ENCODE measurements around the gene TYW5.

The TYW5 gene

DNA sequence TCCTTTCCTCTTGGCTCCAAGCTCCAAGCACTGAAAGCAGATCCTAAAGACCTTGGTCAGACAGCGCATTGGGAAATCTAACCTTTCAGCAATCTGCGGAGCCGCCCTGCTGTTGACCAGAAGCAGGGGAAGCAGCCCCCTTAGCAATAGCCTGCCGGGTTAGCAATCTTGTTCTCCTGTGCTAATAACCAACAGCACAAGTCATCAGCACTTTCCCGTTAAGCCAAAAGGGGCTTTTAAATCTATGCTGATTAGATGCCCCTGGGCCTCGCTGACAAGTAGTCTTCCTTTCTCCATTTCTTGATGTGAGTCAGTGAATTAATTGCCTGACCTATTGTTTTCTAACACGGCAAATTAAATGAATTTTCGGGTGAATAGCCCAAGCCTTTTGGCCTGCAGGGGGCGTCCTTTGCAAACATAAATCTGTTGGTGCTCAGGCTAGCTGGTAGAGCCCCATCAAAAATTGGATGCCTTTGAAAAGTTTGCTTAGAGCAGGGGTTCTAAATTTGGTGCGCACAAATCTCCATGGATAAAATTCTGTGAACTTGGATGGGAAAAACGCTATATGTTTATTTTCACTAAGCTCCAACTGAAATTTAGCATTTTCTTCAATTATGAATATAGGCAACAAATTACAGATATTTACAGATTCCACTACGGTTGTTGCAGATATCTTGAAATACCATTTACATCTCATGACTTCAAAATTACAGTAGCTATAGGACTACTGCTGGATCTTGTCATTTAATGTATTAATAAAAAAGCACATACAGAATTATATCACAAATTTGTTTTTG, 24.7 kb upstream of the TYW5 start:
- no peak overlapping the region for H3K9ac ChIP-seq
- no peak overlapping the region for H3K27ac ChIP-seq
- H3K4me2 ChIP-seq (ENCODE audit: low read length), result peak overlapping the region; percentile 28
- H3K36me3 ChIP-seq (ENCODE audit: control insufficient read depth, insufficient read depth, low read length), result no peaks in the 10 kb centered on the region
- H3K79me2 ChIP-seq, result no peaks in the 10 kb centered on the region
- TF ChIP-seq, protein P1, sequence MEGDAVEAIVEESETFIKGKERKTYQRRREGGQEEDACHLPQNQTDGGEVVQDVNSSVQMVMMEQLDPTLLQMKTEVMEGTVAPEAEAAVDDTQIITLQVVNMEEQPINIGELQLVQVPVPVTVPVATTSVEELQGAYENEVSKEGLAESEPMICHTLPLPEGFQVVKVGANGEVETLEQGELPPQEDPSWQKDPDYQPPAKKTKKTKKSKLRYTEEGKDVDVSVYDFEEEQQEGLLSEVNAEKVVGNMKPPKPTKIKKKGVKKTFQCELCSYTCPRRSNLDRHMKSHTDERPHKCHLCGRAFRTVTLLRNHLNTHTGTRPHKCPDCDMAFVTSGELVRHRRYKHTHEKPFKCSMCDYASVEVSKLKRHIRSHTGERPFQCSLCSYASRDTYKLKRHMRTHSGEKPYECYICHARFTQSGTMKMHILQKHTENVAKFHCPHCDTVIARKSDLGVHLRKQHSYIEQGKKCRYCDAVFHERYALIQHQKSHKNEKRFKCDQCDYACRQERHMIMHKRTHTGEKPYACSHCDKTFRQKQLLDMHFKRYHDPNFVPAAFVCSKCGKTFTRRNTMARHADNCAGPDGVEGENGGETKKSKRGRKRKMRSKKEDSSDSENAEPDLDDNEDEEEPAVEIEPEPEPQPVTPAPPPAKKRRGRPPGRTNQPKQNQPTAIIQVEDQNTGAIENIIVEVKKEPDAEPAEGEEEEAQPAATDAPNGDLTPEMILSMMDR (IDR thresholded peaks at IDR 0.05), result peak; percentile 94
- no peaks in the 10 kb centered on the region for H3K9me3 ChIP-seq (ENCODE audit: control insufficient read depth, low read length)
- H3K27me3 ChIP-seq (ENCODE audit: control insufficient read depth, insufficient read depth, low read length), result no peaks in the 10 kb centered on the region
- no peak overlapping the region for H3K4me3 ChIP-seq (ENCODE audit: low read depth, low read length)
- H3K4me1 ChIP-seq, result peaks cover 3% of the 10 kb centered on the region
- peak overlapping the region; percentile 77 for H2AFZ ChIP-seq

DNA sequence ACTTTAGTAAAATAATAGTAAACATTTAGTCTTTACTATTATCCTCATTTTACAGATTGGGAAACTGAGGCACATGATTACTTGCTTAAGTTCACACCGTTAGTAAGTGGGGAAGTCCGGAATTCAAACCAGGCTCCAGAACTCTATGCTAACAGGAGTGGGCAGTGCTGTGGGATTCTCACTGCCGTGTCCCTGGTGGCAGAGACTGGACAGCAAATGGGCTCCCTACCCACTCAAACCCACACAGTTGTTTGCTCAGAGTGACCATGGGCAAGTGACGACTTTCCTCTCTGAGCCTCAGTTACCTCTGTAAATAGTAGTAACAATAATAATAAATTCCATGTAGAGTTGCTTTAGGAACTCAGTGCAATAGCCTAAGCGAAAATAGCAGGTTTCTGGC, 24.1 kb upstream of the TYW5 start:
- peak overlapping the region; percentile 77 for H2AFZ ChIP-seq
- H3K79me2 ChIP-seq, result no peaks in the 10 kb centered on the region
- H3K4me3 ChIP-seq (ENCODE audit: low read depth, low read length), result no peak overlapping the region
- TF ChIP-seq, protein P1 (IDR thresholded peaks at IDR 0.05), result no peak
- no peaks in the 10 kb centered on the region for H3K9me3 ChIP-seq (ENCODE audit: control insufficient read depth, low read length)
- no peaks in the 10 kb centered on the region for H3K27me3 ChIP-seq (ENCODE audit: control insufficient read depth, insufficient read depth, low read length)
- no peak overlapping the region for H3K4me2 ChIP-seq (ENCODE audit: low read length)
- H3K27ac ChIP-seq, result no peak overlapping the region
- no peaks in the 10 kb centered on the region for H3K36me3 ChIP-seq (ENCODE audit: control insufficient read depth, insufficient read depth, low read length)
- peaks cover 3% of the 10 kb centered on the region for H3K4me1 ChIP-seq
- H3K9ac ChIP-seq, result no peak overlapping the region

DNA sequence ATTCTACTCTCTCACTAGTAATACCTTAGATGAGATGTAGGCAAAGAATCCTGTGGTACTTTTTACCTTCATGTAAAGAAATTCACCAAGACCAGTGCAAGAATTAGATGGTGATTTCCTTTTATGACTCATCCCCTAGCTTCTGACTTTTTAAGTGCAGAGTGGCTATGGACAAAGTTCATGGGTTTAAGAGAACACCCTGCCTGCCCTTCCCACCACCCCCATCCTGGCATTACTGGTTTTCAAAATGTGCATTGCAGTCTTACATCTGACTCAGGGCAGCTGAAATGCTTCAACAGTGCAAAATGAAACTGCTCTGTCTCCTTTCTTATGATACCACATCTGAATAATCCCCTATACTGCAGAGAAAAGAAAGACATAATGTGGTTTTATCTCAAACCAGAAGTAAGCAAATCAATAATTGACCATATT, 22.7 kb upstream of the TYW5 start:
- Histone ChIP-seq H2AFZ (no peak overlapping the region), H3K79me2 (no peaks in the 10 kb centered on the region), H3K27ac (no peak overlapping the region), H3K9me3 (ENCODE audit: control insufficient read depth, low read length) (no peaks in the 10 kb centered on the region), H3K4me2 (ENCODE audit: low read length) (no peak overlapping the region), H3K4me3 (ENCODE audit: low read depth, low read length) (no peak overlapping the region), H3K36me3 (ENCODE audit: control insufficient read depth, insufficient read depth, low read length) (no peaks in the 10 kb centered on the region), H3K4me1 (peaks cover 3% of the 10 kb centered on the region), H3K9ac (no peak overlapping the region), H3K27me3 (ENCODE audit: control insufficient read depth, insufficient read depth, low read length) (no peaks in the 10 kb centered on the region)
- TF ChIP-seq, protein P1 (IDR thresholded peaks at IDR 0.05), result no peak

DNA sequence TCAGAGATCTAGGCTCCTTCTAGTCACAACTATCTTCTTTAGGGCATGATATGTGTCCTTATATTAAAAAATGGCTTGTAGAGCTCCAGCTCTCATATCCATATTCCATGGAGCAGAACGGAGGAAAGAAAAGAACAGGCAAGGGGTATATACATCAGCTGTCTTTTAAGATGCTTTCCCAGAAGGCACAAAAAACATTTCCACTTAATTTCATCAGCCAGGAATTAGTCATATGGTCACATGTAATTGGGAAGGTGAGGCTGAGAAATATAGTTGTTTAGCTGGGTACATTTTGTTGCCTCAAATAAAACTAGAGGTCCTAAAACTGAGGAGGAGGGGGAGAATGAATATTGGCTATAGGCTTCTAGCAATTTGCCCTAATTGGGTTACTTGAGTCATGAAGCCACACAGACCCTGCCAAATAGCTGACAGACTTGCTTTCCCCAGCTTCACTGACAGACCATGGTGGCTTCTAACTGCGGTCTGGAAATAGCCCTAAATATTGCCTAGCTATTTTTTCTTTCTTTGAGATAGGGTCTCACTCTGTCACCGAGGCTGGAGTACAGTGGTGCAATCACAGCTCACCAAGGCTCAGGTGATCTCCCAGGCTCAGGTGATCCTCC, 20.1 kb upstream of the TYW5 start:
- Histone ChIP-seq H3K4me1 (peaks cover 3% of the 10 kb centered on the region), H3K27me3 (ENCODE audit: control insufficient read depth, insufficient read depth, low read length) (no peaks in the 10 kb centered on the region), H3K36me3 (ENCODE audit: control insufficient read depth, insufficient read depth, low read length) (no peaks in the 10 kb centered on the region), H3K4me2 (ENCODE audit: low read length) (no peak overlapping the region), H3K9me3 (ENCODE audit: control insufficient read depth, low read length) (no peaks in the 10 kb centered on the region), H3K27ac (no peak overlapping the region), H2AFZ (no peak overlapping the region), H3K4me3 (ENCODE audit: low read depth, low read length) (no peak overlapping the region), H3K79me2 (no peaks in the 10 kb centered on the region), H3K9ac (no peak overlapping the region)
- TF ChIP-seq, protein P1 (IDR thresholded peaks at IDR 0.05), result no peak
